Measurements from ENCODE around the gene RNF144B.

DNA sequence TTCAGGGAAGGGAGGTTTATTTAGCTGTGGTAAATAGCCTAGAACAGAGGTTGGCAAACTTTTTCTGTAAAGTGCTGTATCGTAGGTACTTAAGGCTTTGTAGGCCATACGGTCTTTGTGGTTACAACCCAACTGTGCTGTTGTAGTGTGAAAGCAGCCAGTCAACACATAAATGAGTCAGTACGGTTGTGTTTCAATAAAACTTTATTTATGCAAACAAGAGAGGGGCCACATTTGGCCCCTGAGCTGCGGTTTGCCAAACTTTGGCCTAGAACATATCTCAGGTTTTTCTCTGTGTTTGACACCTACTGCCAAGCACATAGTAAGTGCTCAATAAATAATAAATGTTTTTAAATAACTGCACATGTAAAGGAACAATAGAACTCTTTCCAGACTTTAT lies 102.2 kb downstream of the RNF144B start:
- no peak for TF ChIP-seq POLR2AphosphoS5 (IDR thresholded peaks at IDR 0.05; ENCODE audit: low read depth)
- TF ChIP-seq, protein P1, sequence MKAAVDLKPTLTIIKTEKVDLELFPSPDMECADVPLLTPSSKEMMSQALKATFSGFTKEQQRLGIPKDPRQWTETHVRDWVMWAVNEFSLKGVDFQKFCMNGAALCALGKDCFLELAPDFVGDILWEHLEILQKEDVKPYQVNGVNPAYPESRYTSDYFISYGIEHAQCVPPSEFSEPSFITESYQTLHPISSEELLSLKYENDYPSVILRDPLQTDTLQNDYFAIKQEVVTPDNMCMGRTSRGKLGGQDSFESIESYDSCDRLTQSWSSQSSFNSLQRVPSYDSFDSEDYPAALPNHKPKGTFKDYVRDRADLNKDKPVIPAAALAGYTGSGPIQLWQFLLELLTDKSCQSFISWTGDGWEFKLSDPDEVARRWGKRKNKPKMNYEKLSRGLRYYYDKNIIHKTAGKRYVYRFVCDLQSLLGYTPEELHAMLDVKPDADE (IDR thresholded peaks at IDR 0.05): no peak
- no peak for TF ChIP-seq EZH2phosphoT487 (IDR thresholded peaks at IDR 0.05; ENCODE audit: unreplicated experiment)
- no peak for TF ChIP-seq EZH2 (IDR thresholded peaks at IDR 0.05; ENCODE audit: low read depth, unreplicated experiment)
- TF ChIP-seq, protein P2, sequence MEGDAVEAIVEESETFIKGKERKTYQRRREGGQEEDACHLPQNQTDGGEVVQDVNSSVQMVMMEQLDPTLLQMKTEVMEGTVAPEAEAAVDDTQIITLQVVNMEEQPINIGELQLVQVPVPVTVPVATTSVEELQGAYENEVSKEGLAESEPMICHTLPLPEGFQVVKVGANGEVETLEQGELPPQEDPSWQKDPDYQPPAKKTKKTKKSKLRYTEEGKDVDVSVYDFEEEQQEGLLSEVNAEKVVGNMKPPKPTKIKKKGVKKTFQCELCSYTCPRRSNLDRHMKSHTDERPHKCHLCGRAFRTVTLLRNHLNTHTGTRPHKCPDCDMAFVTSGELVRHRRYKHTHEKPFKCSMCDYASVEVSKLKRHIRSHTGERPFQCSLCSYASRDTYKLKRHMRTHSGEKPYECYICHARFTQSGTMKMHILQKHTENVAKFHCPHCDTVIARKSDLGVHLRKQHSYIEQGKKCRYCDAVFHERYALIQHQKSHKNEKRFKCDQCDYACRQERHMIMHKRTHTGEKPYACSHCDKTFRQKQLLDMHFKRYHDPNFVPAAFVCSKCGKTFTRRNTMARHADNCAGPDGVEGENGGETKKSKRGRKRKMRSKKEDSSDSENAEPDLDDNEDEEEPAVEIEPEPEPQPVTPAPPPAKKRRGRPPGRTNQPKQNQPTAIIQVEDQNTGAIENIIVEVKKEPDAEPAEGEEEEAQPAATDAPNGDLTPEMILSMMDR (conservative IDR thresholded peaks at IDR 0.05; ENCODE audit: low read depth in 2 of 2): no peak
